HTERT RPE-1 (cell line): ENCODE results near the gene TMEM94.
"Not testable (repeated sequence)": the region's sequence is repeated elsewhere in the genome, so short reads cannot be mapped to it uniquely, and the experiment has no call there.

Source experiments
- in situ Hi-C: fragments of 300-500 bp; cut with MboI; formaldehyde crosslinking; loops from 4 replicates; pipeline ENCODE4 v1.14.3; 2020; ENCODE audit warnings: low sequenced_read_pairs

The TMEM94 gene

DNA sequence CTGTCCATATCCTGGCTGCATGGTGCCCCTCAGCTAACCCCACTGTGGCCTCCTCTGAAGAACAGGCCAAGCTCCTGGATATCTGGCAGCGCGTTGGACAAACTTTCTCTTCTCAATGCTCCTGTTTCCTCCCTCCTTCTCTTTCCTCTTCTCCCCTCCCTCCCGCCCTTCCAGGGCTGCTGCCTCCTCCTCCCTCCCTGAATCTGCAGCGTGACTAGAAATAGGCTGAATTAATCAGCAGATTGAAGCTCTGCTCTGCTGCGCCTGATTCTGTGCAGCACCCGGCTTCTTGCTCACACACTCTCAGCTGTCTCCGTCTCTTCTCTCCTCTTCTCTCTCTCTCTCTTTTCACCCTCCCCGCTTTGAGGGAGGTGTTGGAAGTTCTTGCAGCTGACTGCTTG, 19.8 kb downstream of the TMEM94 start:
- in situ Hi-C loops: no loop called here

GRCh38 chr17:75476752-75477489, 20.5 kb downstream of the TMEM94 start:
- in situ Hi-C loops: no loop called here

DNA sequence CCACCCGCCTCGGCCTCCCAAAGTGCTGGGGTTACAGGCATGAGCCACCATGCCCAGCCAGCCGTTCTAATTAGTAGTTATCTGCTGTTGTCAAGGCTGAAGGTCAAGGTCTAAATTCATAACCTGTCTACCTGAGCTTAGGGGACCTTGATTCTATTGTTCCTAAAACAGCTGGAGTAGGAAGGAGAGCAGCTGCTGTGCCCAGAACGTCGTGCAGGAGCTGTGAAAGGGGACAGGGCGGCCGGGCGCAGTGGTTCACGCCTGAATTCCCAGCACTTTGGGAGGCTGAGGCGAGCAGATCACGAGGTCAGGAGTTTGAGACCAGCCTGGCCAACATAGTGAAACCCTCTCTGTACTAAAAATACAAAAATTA, 21.0 kb downstream of the TMEM94 start:
- in situ Hi-C loops: not testable (repeated sequence)

DNA sequence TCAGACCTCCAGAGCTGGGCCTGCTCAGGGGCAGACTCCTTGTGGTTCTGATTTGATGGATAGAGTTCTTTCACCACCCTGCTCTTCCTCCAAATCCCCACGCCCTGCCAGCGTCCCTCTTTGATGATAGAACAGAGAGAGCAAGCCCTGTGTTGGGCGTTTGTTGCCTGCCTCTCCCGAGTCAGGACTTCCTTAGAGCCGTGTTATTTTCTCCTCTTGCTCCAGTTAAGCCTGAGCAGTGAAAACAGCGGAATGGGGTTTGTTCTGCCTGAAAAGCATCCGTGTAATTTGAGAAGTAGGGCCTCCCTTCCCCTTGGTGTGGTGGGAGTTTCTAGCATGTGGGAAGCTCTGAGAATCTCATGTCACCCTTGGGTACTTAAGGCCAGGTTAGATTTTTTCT, 22.1 kb downstream of the TMEM94 start:
- in situ Hi-C loops: no loop called here

DNA sequence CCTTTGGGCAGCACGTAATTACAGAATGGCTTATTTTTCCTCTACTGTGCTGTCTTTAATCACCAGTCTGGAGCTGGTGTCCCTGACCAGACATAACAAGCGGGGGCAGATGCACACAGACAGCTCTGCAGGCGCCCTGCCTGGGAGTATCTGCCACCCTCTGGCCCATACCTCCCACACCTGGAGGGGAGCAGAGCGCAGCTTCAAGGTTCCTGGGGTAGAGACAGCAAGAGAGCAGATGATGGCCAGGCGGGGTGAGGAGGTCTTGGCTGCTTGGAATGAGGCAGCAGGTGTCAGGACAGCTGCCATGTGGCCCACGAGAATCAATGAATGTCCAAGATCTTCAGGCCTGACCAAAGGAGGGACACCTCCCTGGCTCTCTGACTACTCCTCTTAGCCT, 23.8 kb downstream of the TMEM94 start:
- in situ Hi-C loops: no loop called here

- in situ Hi-C loops: no loop called here
These were observed 25.0 kb downstream of the TMEM94 start for GRCh38 chr17:75481194-75482068.

DNA sequence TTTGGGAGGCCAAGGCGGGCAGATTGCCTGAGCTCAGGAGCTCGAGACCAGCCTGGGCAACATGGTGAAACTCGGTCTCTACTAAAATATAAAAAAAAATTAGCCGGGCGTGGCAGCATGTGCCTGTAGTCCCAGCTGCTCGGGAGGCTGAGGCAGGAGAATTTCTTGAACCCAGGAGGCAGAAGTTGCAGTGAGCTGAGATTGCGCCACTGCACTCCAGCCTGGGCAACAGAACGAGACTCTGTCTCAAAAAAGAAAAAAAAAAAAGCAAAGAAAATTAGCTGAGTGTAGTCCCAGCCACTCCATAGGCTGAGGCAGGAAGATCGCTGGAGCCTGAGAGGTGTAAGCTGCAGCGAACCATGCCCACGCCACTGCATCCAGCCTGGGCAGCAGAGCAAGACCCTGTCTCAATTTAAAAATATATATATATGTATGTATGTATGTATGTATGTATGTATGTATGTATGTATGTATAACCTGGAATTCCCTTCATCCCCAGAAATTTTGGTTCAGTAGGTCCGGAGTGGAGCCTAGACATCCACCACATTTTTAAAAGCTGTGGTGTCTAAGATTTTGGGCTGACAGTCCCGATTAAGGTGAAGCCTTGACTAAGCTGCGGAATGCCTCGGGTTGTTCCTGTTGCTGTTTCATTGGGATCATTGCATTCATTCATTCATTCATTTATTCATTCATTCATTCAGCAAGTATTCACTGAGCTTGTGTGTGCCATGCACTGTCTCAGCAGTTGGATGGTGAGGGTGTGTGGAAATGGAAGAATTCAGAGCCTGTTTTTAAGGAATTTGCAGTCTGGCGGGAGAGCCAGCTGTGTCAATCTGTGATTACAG, 25.9 kb downstream of the TMEM94 start:
- in situ Hi-C loops: no loop called here

DNA sequence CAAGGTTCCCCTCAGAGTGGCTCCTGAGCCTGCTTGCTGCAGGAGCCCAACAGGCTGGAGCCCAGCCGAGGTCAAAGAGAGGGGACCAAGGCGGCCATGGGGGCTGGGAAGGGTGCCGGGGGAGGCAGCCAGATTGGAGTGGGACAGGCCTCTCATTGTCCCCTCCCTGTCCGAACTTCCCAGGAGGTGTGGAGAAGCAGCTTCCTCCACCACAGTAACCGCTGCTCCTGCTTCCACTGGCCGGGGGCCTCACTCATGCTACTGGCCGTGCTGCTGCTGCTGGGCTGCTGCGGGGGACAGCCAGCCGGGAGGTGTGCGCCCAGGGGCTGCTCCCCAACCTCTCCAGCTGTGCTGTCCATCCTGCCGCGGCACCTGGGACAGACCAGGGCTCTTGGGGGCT, 29.3 kb downstream of the TMEM94 start:
- in situ Hi-C loops: no loop called here

DNA sequence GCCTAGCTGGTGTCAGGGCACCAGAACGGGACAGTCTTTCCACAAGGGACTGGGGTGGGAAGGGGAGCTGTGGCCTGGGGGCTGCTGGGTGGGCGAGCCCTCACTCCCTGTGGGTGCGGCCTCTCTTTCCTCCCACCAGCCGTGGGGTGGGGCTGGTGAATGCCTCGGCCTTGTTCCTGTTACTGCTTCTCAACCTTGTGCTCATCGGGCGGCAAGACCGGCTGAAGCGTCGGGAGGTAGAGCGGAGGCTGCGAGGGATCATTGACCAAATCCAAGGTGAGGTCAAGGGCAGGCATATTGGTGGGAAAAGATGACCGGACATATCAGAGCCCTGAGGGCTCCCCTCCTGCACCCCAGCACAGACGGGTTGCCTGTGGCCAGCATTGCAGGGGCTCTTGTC, 29.7 kb downstream of the TMEM94 start:
- in situ Hi-C loops: no loop called here

- in situ Hi-C loops: no loop called here
These were observed 30.5 kb downstream of the TMEM94 start for GRCh38 chr17:75486951-75487350.

DNA sequence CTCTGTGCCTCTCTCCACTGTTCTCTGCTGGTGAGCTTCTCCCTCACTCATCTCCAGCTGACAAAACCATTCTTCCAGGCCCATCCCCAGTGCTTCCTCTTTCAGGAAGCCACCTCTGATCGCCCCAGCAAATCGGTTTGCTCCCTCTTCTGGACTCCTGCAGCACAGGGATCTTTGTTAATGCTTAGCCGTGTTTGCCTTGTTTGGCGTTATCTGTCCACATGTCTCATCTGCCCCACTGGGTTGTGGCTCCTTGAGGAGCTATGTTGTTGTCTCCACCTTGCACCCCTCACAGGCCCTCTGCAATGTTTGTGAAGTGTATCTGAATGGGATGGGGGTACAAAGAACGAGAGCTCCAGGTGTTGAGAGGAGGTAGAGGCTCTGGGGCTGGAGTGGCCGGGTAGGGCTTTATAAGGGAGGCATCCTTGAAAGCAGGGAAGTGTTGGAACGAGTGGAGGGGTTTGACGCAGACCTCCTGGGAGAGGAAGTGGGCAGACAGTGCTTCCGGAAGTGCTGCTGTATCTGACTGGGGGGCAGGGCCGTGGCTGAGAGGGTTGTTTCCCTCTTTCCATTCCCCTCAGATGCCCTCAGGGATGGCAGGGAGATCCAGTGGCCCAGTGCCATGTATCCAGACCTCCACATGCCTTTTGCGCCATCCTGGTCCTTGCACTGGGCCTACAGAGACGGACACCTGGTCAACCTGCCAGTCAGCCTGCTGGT, 31.1 kb downstream of the TMEM94 start:
- in situ Hi-C loops: no loop called here

GRCh38 chr17:75488693-75489510, 32.5 kb downstream of the TMEM94 start:
- in situ Hi-C loops: no loop called here

DNA sequence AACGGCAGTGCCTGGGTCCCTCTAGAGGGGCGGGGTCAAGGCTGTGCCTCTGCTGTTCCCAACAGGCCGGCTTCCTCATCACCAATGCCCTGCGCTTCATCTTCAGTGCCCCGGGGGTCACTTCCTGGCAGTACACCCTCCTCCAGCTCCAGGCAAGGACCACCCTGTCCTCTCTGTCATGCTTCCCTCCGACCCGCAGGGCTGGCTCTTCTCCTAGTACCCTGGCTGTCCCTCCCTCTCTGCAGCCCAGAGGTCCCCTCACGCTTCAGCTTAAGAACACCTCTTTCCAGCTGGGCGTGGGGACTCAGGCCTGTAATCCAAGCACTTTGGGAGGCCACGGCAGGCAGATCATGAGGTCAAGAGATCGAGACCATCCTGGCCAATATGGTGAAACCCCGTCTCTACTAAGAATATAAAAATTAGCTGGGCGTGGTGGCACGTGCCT, 33.1 kb downstream of the TMEM94 start:
- in situ Hi-C loops: no loop called here

GRCh38 chr17:75490173-75490743, 33.8 kb downstream of the TMEM94 start:
- in situ Hi-C loops: no loop called here

DNA sequence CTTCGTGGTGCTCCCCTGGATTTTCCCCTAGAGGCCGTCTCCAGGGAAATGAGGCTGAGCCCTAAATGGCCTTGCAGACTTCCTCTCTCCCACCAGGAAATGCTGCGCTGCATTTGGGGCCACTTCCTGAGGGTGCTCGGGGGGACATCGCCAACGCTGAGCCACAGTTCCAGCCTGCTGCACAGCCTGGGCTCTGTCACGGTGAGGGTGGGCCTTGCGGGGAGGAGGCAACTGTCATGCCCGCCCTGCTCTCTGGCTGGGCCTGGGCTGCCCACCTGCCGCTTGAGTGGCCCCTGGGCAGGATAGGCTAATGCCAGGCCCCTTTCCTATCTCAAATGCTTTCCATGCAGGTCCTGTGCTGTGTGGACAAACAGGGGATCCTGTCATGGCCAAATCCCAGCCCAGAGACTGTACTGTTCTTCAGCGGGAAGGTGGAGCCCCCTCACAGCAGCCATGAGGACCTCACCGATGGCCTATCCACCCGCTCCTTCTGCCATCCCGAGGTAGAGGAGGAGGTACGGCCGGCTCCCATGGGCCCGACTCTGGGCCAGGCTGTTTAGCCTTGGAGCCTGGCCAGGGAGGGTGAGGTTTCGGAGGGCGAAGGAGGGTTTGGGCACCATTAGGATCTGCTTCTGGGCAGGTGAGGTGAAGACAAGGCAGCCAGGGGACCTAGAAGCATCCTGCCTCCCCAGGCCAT, 34.7 kb downstream of the TMEM94 start:
- in situ Hi-C loops: no loop called here

DNA sequence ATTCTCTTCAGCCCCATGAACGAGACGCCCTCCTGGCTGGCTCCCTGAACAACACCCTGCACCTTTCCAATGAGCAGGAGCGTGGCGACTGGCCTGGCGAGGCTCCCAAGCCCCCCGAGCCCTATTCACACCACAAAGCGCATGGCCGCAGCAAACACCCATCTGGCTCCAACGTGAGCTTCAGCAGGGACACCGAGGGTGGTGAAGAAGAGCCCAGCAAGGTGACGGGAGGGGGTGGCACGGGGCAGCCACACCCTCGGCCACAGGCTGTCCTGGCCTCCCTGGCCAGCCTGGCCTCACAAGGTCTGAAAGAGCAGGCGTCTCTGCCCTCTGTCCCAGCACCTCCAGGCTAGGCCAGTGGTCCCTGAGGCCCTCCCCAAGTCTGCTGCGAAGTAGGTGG, 35.2 kb downstream of the TMEM94 start:
- in situ Hi-C loops: no loop called here

GRCh38 chr17:75492555-75493168, 36.2 kb downstream of the TMEM94 start:
- in situ Hi-C loops: no loop called here

DNA sequence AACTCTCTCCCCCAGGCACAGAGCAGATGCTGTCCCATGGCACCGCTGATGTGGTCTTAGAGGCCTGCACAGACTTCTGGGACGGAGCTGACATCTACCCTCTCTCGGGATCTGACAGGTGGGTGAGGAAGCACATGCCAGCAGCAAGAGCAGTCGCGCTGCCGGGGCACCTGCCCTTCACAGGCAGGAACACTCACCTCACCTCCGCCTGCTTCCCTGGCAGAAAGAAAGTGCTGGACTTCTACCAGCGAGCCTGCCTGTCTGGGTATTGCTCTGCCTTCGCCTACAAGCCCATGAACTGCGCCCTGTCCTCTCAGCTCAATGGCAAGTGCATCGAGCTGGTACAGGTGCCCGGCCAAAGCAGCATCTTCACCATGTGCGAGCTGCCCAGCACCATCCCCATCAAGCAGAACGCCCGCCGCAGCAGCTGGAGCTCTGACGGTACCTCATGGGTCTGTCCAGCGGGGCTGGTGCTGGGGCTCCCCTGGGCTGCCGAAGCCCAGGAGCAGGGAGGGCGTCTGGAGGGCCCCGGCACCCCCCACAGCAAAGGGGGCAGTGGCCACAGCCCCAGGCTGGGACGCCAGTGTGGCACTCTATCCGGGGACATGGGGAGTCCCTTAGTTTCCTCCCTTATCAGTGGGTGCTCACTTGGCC, 37.2 kb downstream of the TMEM94 start:
- in situ Hi-C loops: no loop called here
